HCT116 (cell line): ENCODE results near the gene RBPJ. TPM values are rescaled to one million over a fixed set of nuclear protein-coding genes. Genes with fewer than 3 reads are reported as not detected.

ENCODE experiments used
- ATAC-seq: fragments of 200-7000 bp; cut with Tn5 transposase; 2 replicates; pipeline ENCODE4 v1.9.1; 2020; ENCODE audit warnings: mild to moderate bottlenecking, moderate library complexity
- BruUV-seq: library from RNA; stranded (reverse); fragments of 400-500 nt; replicated peaks from 2 replicates; lab custom pipeline; 2021; lab: Mats Ljungman, UMichigan
- CTCF ChIA-PET: fragments of 300-600 bp; sonication (Branson Sonifier 250); formaldehyde crosslinking; loops from one replicate; lab custom pipeline; 2021; ENCODE audit warnings: antibody characterized with exemption; lab: Charles Lee
- POLR2A ChIA-PET: fragments of 300-600, 350-600 bp; sonication (Branson Sonifier 250); formaldehyde crosslinking; loops from one replicate; lab custom pipeline; 2021; ENCODE audit warnings: antibody characterized with exemption; lab: Charles Lee
- RAD21 ChIA-PET, 2 experiments: fragments of 300-600 bp; sonication (Branson Sonifier 250); formaldehyde crosslinking; loops; one replicate each; lab custom pipeline; 2023; ENCODE audit warnings: low total read pairs in 2 of 2; ENCODE audit not compliant: uncharacterized antibody in 2 of 2, unreplicated experiment in 2 of 2, low non-redundant PET in 1 of 2; lab: Charles Lee
- DNase-seq: peaks from one replicate; pipeline ENCODE4 v3.0.0-alpha.2; 2010; ENCODE audit warnings: low read depth, low spot score
- H2AFZ ChIP-seq: fragments of 200-600 bp; shearing (Covaris generic), sonication (generic); 2 replicates; pipeline ENCODE4 v1.6.1; 2017; ENCODE audit warnings: low read depth, mixed run types, mixed read lengths, antibody characterized with exemption, low read length; ENCODE audit not compliant: poor library complexity, severe bottlenecking
- H3K27ac ChIP-seq: 2 replicates; pipeline ENCODE4 v1.5.1; 2012; ENCODE audit warnings: low read depth, low read length
- H3K27me3 ChIP-seq: fragments of 200-600 bp; sonication (generic); 2 replicates; pipeline ENCODE4 v1.6.1; 2016; ENCODE audit warnings: mixed run types, low read length, mixed read lengths; ENCODE audit not compliant: insufficient read depth
- H3K36me3 ChIP-seq, 2 experiments: fragments of 200-500 bp in 1 of 2; fragments of 200-600 bp in 1 of 2; sonication (Bioruptor generic) in 1 of 2; sonication (generic) in 1 of 2; 2 replicates each; pipeline versions ENCODE4 v1.5.1 to v1.6.1; 2014 to 2016; ENCODE audit warnings: low read length in 2 of 2, inconsistent platforms in 1 of 2, mixed read lengths in 1 of 2, mixed run types in 1 of 2; ENCODE audit not compliant: insufficient read depth in 2 of 2, control insufficient read depth in 1 of 2
- H3K4me1 ChIP-seq, 2 experiments: fragments of 200-600 bp in 1 of 2; sonication (generic) in 1 of 2; 2 replicates each; pipeline versions ENCODE4 v1.5.1 to v1.6.1; 2012 to 2017; ENCODE audit warnings: low read length in 2 of 2, inconsistent platforms in 1 of 2, mild to moderate bottlenecking in 1 of 2, mixed read lengths in 1 of 2, mixed run types in 1 of 2, moderate library complexity in 1 of 2; ENCODE audit not compliant: insufficient read depth in 2 of 2, control insufficient read depth in 1 of 2
- H3K4me2 ChIP-seq: fragments of 200-600 bp; sonication (generic); 2 replicates; pipeline ENCODE4 v1.6.1; 2017; ENCODE audit warnings: mixed run types, low read length, mixed read lengths
- H3K4me3 ChIP-seq, 2 experiments: fragments of 200-600 bp in 1 of 2; sonication (generic) in 1 of 2; replicated peaks in 1 of 2; 2 replicates each; pipeline ENCODE4 v1.5.1; 2011 to 2016; ENCODE audit warnings: low read length in 2 of 2, control low read depth in 1 of 2, low read depth in 1 of 2, mild to moderate bottlenecking in 1 of 2, mixed read lengths in 1 of 2, mixed run types in 1 of 2
- H3K79me2 ChIP-seq: fragments of 200-600 bp; sonication (generic); 2 replicates; pipeline ENCODE4 v1.6.1; 2017; ENCODE audit warnings: mild to moderate bottlenecking, mixed run types, low read length, moderate library complexity, mixed read lengths; ENCODE audit not compliant: insufficient read depth
- H3K9ac ChIP-seq: fragments of 200-600 bp; sonication (generic); 2 replicates; pipeline ENCODE4 v1.6.1; 2016; ENCODE audit warnings: low read length, mixed read lengths
- H3K9me2 ChIP-seq: fragments of 200-600 bp; sonication (generic), shearing (Covaris generic); 2 replicates; pipeline ENCODE4 v1.6.1; 2017; ENCODE audit warnings: mixed run types, mild to moderate bottlenecking, moderate library complexity; ENCODE audit not compliant: insufficient read depth
- H3K9me3 ChIP-seq, 2 experiments: fragments of 200-500 bp in 1 of 2; fragments of 200-600 bp in 1 of 2; sonication (Bioruptor generic) in 1 of 2; sonication (generic) in 1 of 2; 2 replicates each; pipeline ENCODE4 v1.6.1; 2014 to 2017; ENCODE audit warnings: low read length in 2 of 2, mixed read lengths in 2 of 2, inconsistent platforms in 1 of 2, low read depth in 1 of 2, mild to moderate bottlenecking in 1 of 2, mixed run types in 1 of 2, moderate library complexity in 1 of 2; ENCODE audit not compliant: control insufficient read depth in 1 of 2, insufficient read depth in 1 of 2
- H4K20me1 ChIP-seq: fragments of 200-600 bp; sonication (generic), shearing (Covaris generic); 2 replicates; pipeline ENCODE4 v1.6.1; 2017; ENCODE audit warnings: mixed run types, mild to moderate bottlenecking, moderate library complexity; ENCODE audit not compliant: insufficient read depth
- CBX3 ChIP-seq: IDR thresholded peaks from 2 replicates; pipeline ENCODE4 v1.6.1; 2012; ENCODE audit warnings: low read depth
- CTCF ChIP-seq, 3 experiments: fragments of 200-600 bp in 1 of 3; sonication (generic) in 1 of 3; IDR thresholded peaks in 2 of 3; conservative IDR thresholded peaks in 1 of 3; 2 replicates each; pipeline ENCODE4 v1.5.1; 2012 to 2017; ENCODE audit warnings: low read depth in 2 of 3, low read length in 2 of 3, antibody characterized with exemption in 1 of 3, borderline replicate concordance in 1 of 3, control low read depth in 1 of 3, mild to moderate bottlenecking in 1 of 3, mixed read lengths in 1 of 3, mixed run types in 1 of 3, moderate library complexity in 1 of 3; ENCODE audit not compliant: insufficient read depth in 1 of 3
- EGR1 ChIP-seq: IDR thresholded peaks from 2 replicates; pipeline ENCODE4 v1.6.1; 2012; ENCODE audit warnings: low read depth
- ELF1 ChIP-seq: IDR thresholded peaks from 2 replicates; pipeline ENCODE4 v1.6.1; 2012; ENCODE audit warnings: low read depth, borderline replicate concordance
- EZH2 ChIP-seq: fragments of 200-600 bp; sonication (generic); IDR thresholded peaks from 2 replicates; pipeline ENCODE4 v1.6.1; 2017; ENCODE audit warnings: antibody characterized with exemption, mixed run types
- EZH2phosphoT487 ChIP-seq: fragments of 200-600 bp; IDR thresholded peaks from 2 replicates; pipeline ENCODE4 v1.6.1; 2018; ENCODE audit warnings: antibody characterized with exemption, borderline replicate concordance
- FOSL1 ChIP-seq: IDR thresholded peaks from 2 replicates; pipeline ENCODE4 v1.6.1; 2012; ENCODE audit warnings: low read depth
- POLR2A ChIP-seq: IDR thresholded peaks from 2 replicates; pipeline ENCODE4 v1.7.0; 2011; ENCODE audit warnings: borderline replicate concordance; ENCODE audit not compliant: insufficient read depth, insufficient read length; ENCODE audit errors: extremely low read depth
- RAD21 ChIP-seq: IDR thresholded peaks from 2 replicates; pipeline ENCODE4 v1.6.1; 2012; ENCODE audit warnings: low read depth, mild to moderate bottlenecking
- REST ChIP-seq: IDR thresholded peaks from 2 replicates; pipeline ENCODE4 v1.6.1; 2012; ENCODE audit warnings: low read depth
- SP1 ChIP-seq: IDR thresholded peaks from 2 replicates; pipeline ENCODE4 v1.6.1; 2012; ENCODE audit warnings: low read depth
- TCF7L2 ChIP-seq: IDR thresholded peaks from 2 replicates; pipeline ENCODE4 v1.7.0; 2011; ENCODE audit warnings: borderline replicate concordance, inconsistent platforms; ENCODE audit not compliant: insufficient read depth, insufficient read length; ENCODE audit errors: extremely low read depth
- YY1 ChIP-seq: IDR thresholded peaks from 2 replicates; pipeline ENCODE4 v1.6.1; 2011; ENCODE audit warnings: low read length, low read depth, moderate library complexity, mild to moderate bottlenecking; ENCODE audit not compliant: insufficient replicate concordance; ENCODE audit errors: extremely low read depth
- ZBTB33 ChIP-seq: IDR thresholded peaks from 2 replicates; pipeline ENCODE4 v1.6.1; 2011; ENCODE audit warnings: mild to moderate bottlenecking, low read length, moderate library complexity; ENCODE audit not compliant: insufficient replicate concordance; ENCODE audit errors: extremely low read depth
- ZFX ChIP-seq: fragments of 450-650 bp; IDR thresholded peaks from 2 replicates; pipeline ENCODE4 v1.6.1; 2017
- ZNF274 ChIP-seq: fragments of 200-500 bp; sonication (Bioruptor generic); IDR thresholded peaks from 2 replicates; pipeline ENCODE4 v1.6.1; 2014; ENCODE audit warnings: mild to moderate bottlenecking, low read depth, low read length, inconsistent platforms
- intact Hi-C: fragments of 100-400 bp; cut with micrococcal nuclease; formaldehyde crosslinking; loops from 2 replicates; pipeline ENCODE4 v1.10.0; 2022
- total RNA-seq: library from RNA; stranded (reverse); gene quantifications from one replicate; pipeline ENCODE4 v1.2.1, GENCODE V29; 2021; ENCODE audit not compliant: unreplicated experiment

The RBPJ gene
- total RNA-seq, 1 experiment from 2014 or later = 72.7 TPM

GRCh38 chr4:26468283-26468949 is 147.6 kb downstream of the RBPJ start:
- Histone ChIP-seq H3K36me3 (no peaks in the 10 kb centered on the region), H3K4me2 (no peak overlapping the region), H3K9me2 (no peaks in the 10 kb centered on the region), H4K20me1 (no peaks in the 10 kb centered on the region), H3K79me2 (no peaks in the 10 kb centered on the region), H3K27me3 (no peaks in the 10 kb centered on the region), H3K27ac (no peak overlapping the region), H2AFZ (no peak overlapping the region), H3K4me3 (no peak overlapping the region), H3K9ac (no peak overlapping the region), H3K9me3 (peaks cover 0 to 4% of the 10 kb centered on the region in 2 experiments; a peak in 1 of 4 replicates), H3K4me1 (no peaks in the 10 kb centered on the region)
- RAD21 ChIA-PET = no interaction called here
- POLR2A ChIA-PET = no interaction called here
- DNase-seq (no peak), ATAC-seq (no peak)
- no peak for TF ChIP-seq ZFX
- no peak for TF ChIP-seq EZH2
- TF ChIP-seq REST = no peak
- no peak for TF ChIP-seq CBX3
- no peak for TF ChIP-seq YY1
- TF ChIP-seq FOSL1 = no peak
- TF ChIP-seq ZNF274 = no peak
- no peak for TF ChIP-seq ZBTB33
- TF ChIP-seq EZH2phosphoT487 = no peak
- TF ChIP-seq ELF1 = no peak
- TF ChIP-seq RAD21 = no peak
- TF ChIP-seq CTCF (IDR thresholded peaks at IDR 0.05 in 2 of 3, conservative IDR thresholded peaks at IDR 0.05 in 1 of 3; ENCODE audit: borderline replicate concordance in 1 of 3, insufficient read depth in 1 of 3, low read depth in 2 of 3, low read length in 2 of 3) = no peak
- TF ChIP-seq SP1 = no peak
- no peak for TF ChIP-seq EGR1
- TF ChIP-seq TCF7L2 = no peak
- no peak for TF ChIP-seq POLR2A
- no TSS peak for BruUV-seq
- CTCF ChIA-PET = no interaction called here
- intact Hi-C loops = no loop called here
